ENCODE results near the gene SH2D2A. TPM values are rescaled to one million over a fixed set of nuclear protein-coding genes. Genes with fewer than 3 reads are reported as not detected.

Gene SH2D2A
- polyA plus RNA-seq, 1 donor from 2014 or later: not detected

GRCh38 chr1:156865258-156865657, 48.6 kb upstream of the SH2D2A start:
- no peak overlapping the region for H3K4me3 ChIP-seq (ENCODE audit: low read length)
- no peak overlapping the region for H3K4me2 ChIP-seq (ENCODE audit: low read length)
- H3K9me2 ChIP-seq (ENCODE audit: insufficient read depth, low read length): no peaks in the 10 kb centered on the region
- no peak overlapping the region for H3K27ac ChIP-seq (ENCODE audit: low read length)
- no peaks in the 10 kb centered on the region for H3F3A ChIP-seq (ENCODE audit: insufficient read depth, low read length, poor library complexity, severe bottlenecking)
- H3K27me3 ChIP-seq (ENCODE audit: insufficient read depth, low read depth, low read length): peaks cover 32% of the 10 kb centered on the region
- no peak overlapping the region for H2AFZ ChIP-seq (ENCODE audit: low read depth, low read length)
- H4K20me1 ChIP-seq (ENCODE audit: insufficient read depth): no peaks in the 10 kb centered on the region
- H3K79me2 ChIP-seq (replicated peaks; ENCODE audit: insufficient read depth, low read length): no peaks in the 10 kb centered on the region
- TF ChIP-seq SMC3 (conservative IDR thresholded peaks at IDR 0.05; ENCODE audit: poor library complexity): no peak
- no peak for TF ChIP-seq EZH2 (IDR thresholded peaks at IDR 0.05; ENCODE audit: borderline replicate concordance, insufficient read depth, low read length, poor library complexity, severe bottlenecking)
- no peak for TF ChIP-seq RAD21 (conservative IDR thresholded peaks at IDR 0.05)
- TF ChIP-seq POLR2AphosphoS5 (IDR thresholded peaks at IDR 0.05): no peak
- no peaks in the 10 kb centered on the region for H3K36me3 ChIP-seq (ENCODE audit: insufficient read depth, low read length)
- no peaks in the 10 kb centered on the region for H3K9me3 ChIP-seq (ENCODE audit: low read length)
- H3K9ac ChIP-seq (ENCODE audit: low read length): no peak overlapping the region

- Histone ChIP-seq H3K36me3 (ENCODE audit: insufficient read depth, low read length) (no peaks in the 10 kb centered on the region), H2AFZ (ENCODE audit: low read depth, low read length) (no peak overlapping the region), H3F3A (ENCODE audit: insufficient read depth, low read length, poor library complexity, severe bottlenecking) (no peaks in the 10 kb centered on the region), H3K4me3 (ENCODE audit: low read length) (no peak overlapping the region), H3K27ac (ENCODE audit: low read length) (no peak overlapping the region), H4K20me1 (ENCODE audit: insufficient read depth) (no peaks in the 10 kb centered on the region), H3K27me3 (ENCODE audit: insufficient read depth, low read depth, low read length) (peaks cover 36% of the 10 kb centered on the region), H3K79me2 (replicated peaks; ENCODE audit: insufficient read depth, low read length) (no peaks in the 10 kb centered on the region), H3K9ac (ENCODE audit: low read length) (no peak overlapping the region), H3K9me3 (ENCODE audit: low read length) (no peaks in the 10 kb centered on the region), H3K4me2 (ENCODE audit: low read length) (no peak overlapping the region), H3K9me2 (ENCODE audit: insufficient read depth, low read length) (no peaks in the 10 kb centered on the region)
- TF ChIP-seq MXI1 (conservative IDR thresholded peaks at IDR 0.05; ENCODE audit: poor library complexity, severe bottlenecking) (no peak), EZH2 (IDR thresholded peaks at IDR 0.05; ENCODE audit: borderline replicate concordance, insufficient read depth, low read length, poor library complexity, severe bottlenecking) (no peak), TAF1 (IDR thresholded peaks at IDR 0.05; ENCODE audit: low read depth) (no peak), SMC3 (conservative IDR thresholded peaks at IDR 0.05; ENCODE audit: poor library complexity) (no peak), EP300 (conservative IDR thresholded peaks at IDR 0.05; ENCODE audit: poor library complexity, severe bottlenecking) (no peak), POLR2AphosphoS5 (IDR thresholded peaks at IDR 0.05) (no peak), RAD21 (conservative IDR thresholded peaks at IDR 0.05) (no peak)
These were observed 48.1 kb upstream of the SH2D2A start for GRCh38 chr1:156864796-156865195.

- no peak overlapping the region for H2AFZ ChIP-seq (ENCODE audit: low read depth, low read length)
- H3K4me2 ChIP-seq (ENCODE audit: low read length): no peak overlapping the region
- no peaks in the 10 kb centered on the region for H3K9me3 ChIP-seq (ENCODE audit: low read length)
- no peak overlapping the region for H3K4me3 ChIP-seq (ENCODE audit: low read length)
- no peaks in the 10 kb centered on the region for H3K79me2 ChIP-seq (replicated peaks; ENCODE audit: insufficient read depth, low read length)
- TF ChIP-seq TAF1 (IDR thresholded peaks at IDR 0.05; ENCODE audit: low read depth) (no peak), POLR2AphosphoS5 (IDR thresholded peaks at IDR 0.05) (no peak), RAD21 (conservative IDR thresholded peaks at IDR 0.05) (no peak), EZH2 (IDR thresholded peaks at IDR 0.05; ENCODE audit: borderline replicate concordance, insufficient read depth, low read length, poor library complexity, severe bottlenecking) (no peak), EP300 (conservative IDR thresholded peaks at IDR 0.05; ENCODE audit: poor library complexity, severe bottlenecking) (no peak), REST (IDR thresholded peaks at IDR 0.05; ENCODE audit: borderline replicate concordance) (no peak), MXI1 (conservative IDR thresholded peaks at IDR 0.05; ENCODE audit: poor library complexity, severe bottlenecking) (no peak)
- no peaks in the 10 kb centered on the region for H3K9me2 ChIP-seq (ENCODE audit: insufficient read depth, low read length)
- H3K27me3 ChIP-seq (ENCODE audit: insufficient read depth, low read depth, low read length): peaks cover 48% of the 10 kb centered on the region
- H3F3A ChIP-seq (ENCODE audit: insufficient read depth, low read length, poor library complexity, severe bottlenecking): no peaks in the 10 kb centered on the region
- H3K27ac ChIP-seq (ENCODE audit: low read length): no peak overlapping the region
- H4K20me1 ChIP-seq (ENCODE audit: insufficient read depth): no peaks in the 10 kb centered on the region
- no peak overlapping the region for H3K9ac ChIP-seq (ENCODE audit: low read length)
- no peaks in the 10 kb centered on the region for H3K36me3 ChIP-seq (ENCODE audit: insufficient read depth, low read length)
These were observed 47.0 kb upstream of the SH2D2A start for GRCh38 chr1:156863631-156864030.
